Measurements from ENCODE around the gene BTN2A1. TPM values are rescaled to one million over a fixed set of nuclear protein-coding genes. Genes with fewer than 3 reads are reported as not detected.

The BTN2A1 gene
- polyA plus RNA-seq, 6 donors from 2014 or later, result 8.4 to 21.4 (median 13.0) TPM

Other genes with a start within 250 kb of the BTN2A1 start
- gene BTN3A2, start 92.8 kb upstream of the BTN2A1 start, polyA plus RNA-seq (ENCODE audit: low read depth in 6 of 6), result 100 to 1,000 TPM in 1 of 6 donors, 10 to 100 TPM in 5; 26.7 to 112 (median 51.7) TPM
- 10 to 100 TPM; 37.9 to 63.8 (median 45.1) TPM for gene BTN2A2, start 74.8 kb upstream of the BTN2A1 start, polyA plus RNA-seq (ENCODE audit: low read depth in 6 of 6)
- 10 to 100 TPM; 14.0 to 30.0 (median 19.2) TPM for gene BTN3A1, start 55.7 kb upstream of the BTN2A1 start, polyA plus RNA-seq (ENCODE audit: low read depth in 6 of 6)
- 10 to 100 TPM; 20.3 to 39.2 (median 27.3) TPM for gene BTN3A3, start 17.5 kb upstream of the BTN2A1 start, polyA plus RNA-seq (ENCODE audit: low read depth in 6 of 6)
- under 1 TPM in 2 of 6 donors, not detected in 4; 0.19 to 0.25 TPM for gene BTN1A1, start 42.3 kb downstream of the BTN2A1 start, polyA plus RNA-seq (ENCODE audit: low read depth in 6 of 6)
- 100 to 1,000 TPM; 127 to 198 (median 172) TPM for gene HMGN4, start 80.4 kb downstream of the BTN2A1 start, polyA plus RNA-seq (ENCODE audit: low read depth in 6 of 6)
- 10 to 100 TPM; 42.7 to 74.2 (median 49.0) TPM for gene ABT1, start 139.0 kb downstream of the BTN2A1 start, polyA plus RNA-seq (ENCODE audit: low read depth in 6 of 6)
- 10 to 100 TPM in 2 of 6 donors, 1 to 10 TPM in 4; 8.0 to 10.9 (median 9.0) TPM for gene ZNF322, start 201.8 kb downstream of the BTN2A1 start, polyA plus RNA-seq (ENCODE audit: low read depth in 6 of 6)